ENCODE measurements around the gene JARID2.

Gene JARID2

GRCh38 chr6:15408008-15408407, 162.1 kb downstream of the JARID2 start:
- peaks cover 18% of the 10 kb centered on the region for H3K4me1 ChIP-seq (ENCODE audit: low read length)
- H3K9me3 ChIP-seq (replicated peaks; ENCODE audit: insufficient read depth, low read length): no peaks in the 10 kb centered on the region
- H3K9ac ChIP-seq (ENCODE audit: low read length): no peak overlapping the region
- no peak overlapping the region for H3K27ac ChIP-seq (ENCODE audit: low read length)
- H4K20me1 ChIP-seq (ENCODE audit: insufficient read depth, low read length): peaks cover 8% of the 10 kb centered on the region; the same call in 1 of the 2 replicates
- no peak for TF ChIP-seq EZH2phosphoT487 (IDR thresholded peaks at IDR 0.05; ENCODE audit: low read length)
- no peak for TF ChIP-seq EZH2 (optimal IDR thresholded peaks at IDR 0.05; ENCODE audit: low read depth, low read length)
- TF ChIP-seq CTCF (IDR thresholded peaks at IDR 0.05; ENCODE audit: low read length): no peak
- no peak overlapping the region for H2AFZ ChIP-seq (ENCODE audit: low read length)
- no peak overlapping the region for H3K4me2 ChIP-seq (ENCODE audit: low read depth, low read length)
- peaks cover 86% of the 10 kb centered on the region for H3K79me2 ChIP-seq (ENCODE audit: low read length)
- H3K9me2 ChIP-seq (replicated peaks; ENCODE audit: insufficient read depth, low read length): no peaks in the 10 kb centered on the region
- H3K27me3 ChIP-seq (replicated peaks; ENCODE audit: insufficient read depth, low read length): no peaks in the 10 kb centered on the region
- H3F3A ChIP-seq (ENCODE audit: insufficient read depth, low read length): no peaks in the 10 kb centered on the region
- no peak overlapping the region for H3K4me3 ChIP-seq (ENCODE audit: low read length)
- DNase-seq: no peak
- H3K36me3 ChIP-seq (replicated peaks; ENCODE audit: insufficient read depth, low read length): no peaks in the 10 kb centered on the region

- Histone ChIP-seq H2AFZ (ENCODE audit: low read length) (no peak overlapping the region), H3K79me2 (ENCODE audit: low read length) (peaks cover 86% of the 10 kb centered on the region), H4K20me1 (ENCODE audit: insufficient read depth, low read length) (peaks cover 8% of the 10 kb centered on the region; the same call in 1 of the 2 replicates), H3K4me3 (ENCODE audit: low read length) (no peak overlapping the region), H3F3A (ENCODE audit: insufficient read depth, low read length) (no peaks in the 10 kb centered on the region), H3K36me3 (replicated peaks; ENCODE audit: insufficient read depth, low read length) (no peaks in the 10 kb centered on the region), H3K9me2 (replicated peaks; ENCODE audit: insufficient read depth, low read length) (no peaks in the 10 kb centered on the region), H3K9me3 (replicated peaks; ENCODE audit: insufficient read depth, low read length) (no peaks in the 10 kb centered on the region), H3K4me2 (ENCODE audit: low read depth, low read length) (no peak overlapping the region), H3K27me3 (replicated peaks; ENCODE audit: insufficient read depth, low read length) (no peaks in the 10 kb centered on the region), H3K9ac (ENCODE audit: low read length) (no peak overlapping the region), H3K4me1 (ENCODE audit: low read length) (peaks cover 17% of the 10 kb centered on the region), H3K27ac (ENCODE audit: low read length) (no peak overlapping the region)
- no peak for TF ChIP-seq EZH2 (optimal IDR thresholded peaks at IDR 0.05; ENCODE audit: low read depth, low read length)
- TF ChIP-seq EZH2phosphoT487 (IDR thresholded peaks at IDR 0.05; ENCODE audit: low read length): no peak
- no peak for DNase-seq
Observed at GRCh38 chr6:15408758-15409157, 162.9 kb downstream of the JARID2 start.

GRCh38 chr6:15409301-15410125, 163.6 kb downstream of the JARID2 start:
- no peak overlapping the region for H2AFZ ChIP-seq (ENCODE audit: low read length)
- no peak overlapping the region for H3K4me3 ChIP-seq (ENCODE audit: low read length)
- no peaks in the 10 kb centered on the region for H3K9me3 ChIP-seq (replicated peaks; ENCODE audit: insufficient read depth, low read length)
- H3K27me3 ChIP-seq (replicated peaks; ENCODE audit: insufficient read depth, low read length): no peaks in the 10 kb centered on the region
- no peak overlapping the region for H3K4me2 ChIP-seq (ENCODE audit: low read depth, low read length)
- H3K9ac ChIP-seq (ENCODE audit: low read length): no peak overlapping the region
- 0 out of 2 replicates have a peak, but pooled peaks cover 10% of the 10 kb centered on the region for H3K4me1 ChIP-seq (ENCODE audit: low read length)
- H3K36me3 ChIP-seq (replicated peaks; ENCODE audit: insufficient read depth, low read length): no peaks in the 10 kb centered on the region
- no peak for DNase-seq
- TF ChIP-seq CTCF (IDR thresholded peaks at IDR 0.05; ENCODE audit: low read length) (no peak), EZH2 (optimal IDR thresholded peaks at IDR 0.05; ENCODE audit: low read depth, low read length) (no peak), EZH2phosphoT487 (IDR thresholded peaks at IDR 0.05; ENCODE audit: low read length) (no peak)
- no peak overlapping the region for H3K27ac ChIP-seq (ENCODE audit: low read length)
- H3K79me2 ChIP-seq (ENCODE audit: low read length): peaks cover 78% of the 10 kb centered on the region
- peaks cover 8% of the 10 kb centered on the region; the same call in 1 of the 2 replicates for H4K20me1 ChIP-seq (ENCODE audit: insufficient read depth, low read length)
- no peaks in the 10 kb centered on the region for H3K9me2 ChIP-seq (replicated peaks; ENCODE audit: insufficient read depth, low read length)
- H3F3A ChIP-seq (ENCODE audit: insufficient read depth, low read length): no peaks in the 10 kb centered on the region

GRCh38 chr6:15410126-15410391, 164.2 kb downstream of the JARID2 start:
- Histone ChIP-seq H3K9me3 (replicated peaks; ENCODE audit: insufficient read depth, low read length) (no peaks in the 10 kb centered on the region), H3K36me3 (replicated peaks; ENCODE audit: insufficient read depth, low read length) (no peaks in the 10 kb centered on the region), H3K9me2 (replicated peaks; ENCODE audit: insufficient read depth, low read length) (no peaks in the 10 kb centered on the region), H3K4me3 (ENCODE audit: low read length) (no peak overlapping the region), H3K4me1 (ENCODE audit: low read length) (0 out of 2 replicates have a peak, but pooled peaks cover 8% of the 10 kb centered on the region), H3K27me3 (replicated peaks; ENCODE audit: insufficient read depth, low read length) (no peaks in the 10 kb centered on the region), H4K20me1 (ENCODE audit: insufficient read depth, low read length) (peaks cover 8% of the 10 kb centered on the region; the same call in 1 of the 2 replicates), H3F3A (ENCODE audit: insufficient read depth, low read length) (no peaks in the 10 kb centered on the region), H2AFZ (ENCODE audit: low read length) (no peak overlapping the region), H3K9ac (ENCODE audit: low read length) (no peak overlapping the region), H3K4me2 (ENCODE audit: low read depth, low read length) (no peak overlapping the region), H3K27ac (ENCODE audit: low read length) (no peak overlapping the region), H3K79me2 (ENCODE audit: low read length) (peaks cover 73% of the 10 kb centered on the region)
- no peak for TF ChIP-seq EZH2phosphoT487 (IDR thresholded peaks at IDR 0.05; ENCODE audit: low read length)
- DNase-seq: no peak
